DOHH2 (cell line): ENCODE measurements around the gene PRDM16.

Source experiments
- H3F3A ChIP-seq: fragments of 200-600 bp; sonication (generic), shearing (Covaris generic); 2 replicates; pipeline ENCODE4 v1.6.0; 2016; ENCODE audit warnings: antibody characterized with exemption, mild to moderate bottlenecking; ENCODE audit not compliant: control insufficient read depth, insufficient read depth
- H3K27ac ChIP-seq: fragments of 200-600 bp; sonication (generic); 2 replicates; pipeline ENCODE4 v1.5.1; 2014; ENCODE audit warnings: low read depth, mild to moderate bottlenecking, low read length, moderate library complexity
- H3K27me3 ChIP-seq: fragments of 200-600 bp; sonication (generic); 2 replicates; pipeline ENCODE4 v1.6.1; 2014; ENCODE audit warnings: mild to moderate bottlenecking, low read length, mixed read lengths; ENCODE audit not compliant: control insufficient read depth
- H3K36me3 ChIP-seq: fragments of 200-600 bp; sonication (generic); 2 replicates; pipeline ENCODE4 v1.6.1; 2014; ENCODE audit warnings: mild to moderate bottlenecking, low read length, moderate library complexity, mixed read lengths; ENCODE audit not compliant: control insufficient read depth
- H3K4me1 ChIP-seq: fragments of 200-600 bp; sonication (generic); 2 replicates; pipeline ENCODE4 v1.6.1; 2014; ENCODE audit warnings: mild to moderate bottlenecking, low read length, mixed read lengths; ENCODE audit not compliant: control insufficient read depth
- H3K4me2 ChIP-seq: fragments of 200-600 bp; sonication (generic); 2 replicates; pipeline ENCODE4 v1.6.0; 2014; ENCODE audit warnings: mild to moderate bottlenecking, low read length, moderate library complexity
- H3K4me3 ChIP-seq: fragments of 200-600 bp; sonication (generic); 2 replicates; pipeline ENCODE4 v1.5.1; 2014; ENCODE audit warnings: mild to moderate bottlenecking, low read length, mixed read lengths
- H3K79me2 ChIP-seq: fragments of 200-600 bp; sonication (generic); 2 replicates; pipeline ENCODE4 v1.6.1; 2014; ENCODE audit warnings: mild to moderate bottlenecking, low read length, mixed read lengths; ENCODE audit not compliant: control insufficient read depth
- H3K9me2 ChIP-seq: fragments of 200-600 bp; sonication (generic); replicated peaks from 2 replicates; pipeline ENCODE4 v1.6.1; 2014; ENCODE audit warnings: mild to moderate bottlenecking, low read length, mixed read lengths; ENCODE audit not compliant: control insufficient read depth
- H3K9me3 ChIP-seq: fragments of 200-600 bp; sonication (generic); 2 replicates; pipeline ENCODE4 v1.6.1; 2014; ENCODE audit warnings: antibody characterized with exemption, low read length, mixed read lengths; ENCODE audit not compliant: control insufficient read depth, insufficient read depth
- H4K20me1 ChIP-seq: fragments of 200-600 bp; sonication (generic); 2 replicates; pipeline ENCODE4 v1.6.0; 2014; ENCODE audit warnings: low read depth, mild to moderate bottlenecking, antibody characterized with exemption, low read length, moderate library complexity; ENCODE audit not compliant: control insufficient read depth, insufficient read depth
- CTCF ChIP-seq: fragments of 200-600 bp; sonication (generic); IDR thresholded peaks from one replicate; pipeline ENCODE4 v1.5.1; 2014; ENCODE audit warnings: antibody characterized with exemption, mild to moderate bottlenecking, low read depth, low read length; ENCODE audit not compliant: poor library complexity, severe bottlenecking
- EZH2phosphoT487 ChIP-seq: fragments of 200-600 bp; sonication (generic); IDR thresholded peaks from 2 replicates; pipeline ENCODE4 v1.6.1; 2017; ENCODE audit warnings: borderline replicate concordance, mild to moderate bottlenecking, antibody characterized with exemption, low read length, moderate library complexity, mixed read lengths

PRDM16 gene

GRCh38 chr1:3377166-3377565 is 308.2 kb downstream of the PRDM16 start:
- H3K4me2 ChIP-seq: no peak overlapping the region
- H3K4me3 ChIP-seq: no peak overlapping the region
- no peaks in the 10 kb centered on the region for H3K9me3 ChIP-seq
- H3F3A ChIP-seq: no peaks in the 10 kb centered on the region
- no peaks in the 10 kb centered on the region for H3K36me3 ChIP-seq
- H3K27ac ChIP-seq: no peak overlapping the region
- H3K9me2 ChIP-seq: no peaks in the 10 kb centered on the region
- H3K4me1 ChIP-seq: no peaks in the 10 kb centered on the region
- H3K79me2 ChIP-seq: no peaks in the 10 kb centered on the region
- no peaks in the 10 kb centered on the region for H3K27me3 ChIP-seq
- no peak for TF ChIP-seq CTCF
- TF ChIP-seq EZH2phosphoT487: no peak
- no peaks in the 10 kb centered on the region for H4K20me1 ChIP-seq

- Histone ChIP-seq H3K4me3 (no peak overlapping the region), H3K4me1 (no peaks in the 10 kb centered on the region), H3K79me2 (no peaks in the 10 kb centered on the region), H4K20me1 (no peaks in the 10 kb centered on the region), H3K36me3 (no peaks in the 10 kb centered on the region), H3K27ac (no peak overlapping the region), H3K4me2 (no peak overlapping the region), H3K27me3 (no peaks in the 10 kb centered on the region), H3K9me2 (no peaks in the 10 kb centered on the region), H3F3A (no peaks in the 10 kb centered on the region), H3K9me3 (no peaks in the 10 kb centered on the region)
- TF ChIP-seq EZH2phosphoT487 (no peak), CTCF (no peak)
These were observed 308.7 kb downstream of the PRDM16 start for GRCh38 chr1:3377604-3378279.

GRCh38 chr1:3378411-3379208 is 309.6 kb downstream of the PRDM16 start:
- TF ChIP-seq EZH2phosphoT487 (no peak), CTCF (no peak)

More at GRCh38 chr1:3378411-3379208, 309.6 kb downstream of the PRDM16 start:
- H3K27me3 ChIP-seq: no peaks in the 10 kb centered on the region
- no peak overlapping the region for H3K4me2 ChIP-seq
- no peaks in the 10 kb centered on the region for H3K9me3 ChIP-seq
- H3K9me2 ChIP-seq: no peaks in the 10 kb centered on the region
- no peak overlapping the region for H3K4me3 ChIP-seq
- no peaks in the 10 kb centered on the region for H3F3A ChIP-seq
- no peaks in the 10 kb centered on the region for H3K4me1 ChIP-seq
- no peaks in the 10 kb centered on the region for H3K36me3 ChIP-seq
- H3K79me2 ChIP-seq: no peaks in the 10 kb centered on the region
- H4K20me1 ChIP-seq: no peaks in the 10 kb centered on the region
- no peak overlapping the region for H3K27ac ChIP-seq
